Stimulated activated CD4-positive, alpha-beta T cell treated with anti-CD3 and anti-CD28 coated beads, Interleukin-1b, Interleukin-23, amount 100 ng/mL, for 4 hours (primary cell): Measurements from ENCODE around the gene SNRPA1.

ENCODE experiments used
- DNase-seq, 2 donors: peaks; one replicate each; pipeline ENCODE4 v3.0.0-alpha.2; 2020; ENCODE audit warnings: low read depth in 2 of 2

SNRPA1 gene

GRCh38 chr15:101242160-101242998 lies 52.7 kb downstream of the SNRPA1 start:
- DNase-seq: no peak

DNA sequence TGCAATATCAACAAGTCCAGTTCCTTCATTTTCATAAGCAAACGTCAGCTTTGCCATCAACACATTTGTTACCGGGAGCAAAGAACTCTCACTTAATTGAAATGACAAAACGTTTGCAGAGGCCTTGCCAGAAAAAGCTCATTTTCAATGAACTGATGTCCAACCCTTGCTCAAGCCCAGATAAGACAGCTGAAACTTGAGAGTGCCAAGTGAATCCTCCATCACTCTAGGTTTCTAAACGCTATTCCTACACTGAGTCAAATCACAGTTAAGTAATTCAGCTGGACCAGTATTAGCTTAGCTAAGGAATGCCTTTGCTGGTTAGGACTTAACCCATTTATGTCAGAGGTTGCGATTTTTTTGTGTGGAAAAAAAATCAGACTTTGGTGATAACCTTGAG lies 54.7 kb downstream of the SNRPA1 start:
- no peak for DNase-seq

DNA sequence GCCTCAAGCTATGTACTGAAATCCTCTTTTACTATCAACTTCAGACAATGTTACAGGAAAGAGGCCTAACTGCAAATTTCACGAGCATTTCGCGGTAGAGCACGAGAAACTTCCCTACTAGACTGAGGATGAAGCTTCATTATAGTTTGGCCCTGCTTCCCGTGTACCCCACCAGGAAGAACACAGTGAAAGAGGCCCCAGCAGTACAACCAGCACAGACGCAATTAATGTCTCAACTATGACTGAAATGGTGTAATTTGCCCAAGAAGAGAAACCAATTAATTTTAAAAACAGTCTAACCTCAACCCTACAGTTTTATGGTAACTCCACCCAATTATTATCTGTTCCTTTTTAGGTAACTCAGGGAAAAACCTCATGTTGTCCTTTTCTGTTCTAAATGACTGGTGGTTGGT lies 55.3 kb downstream of the SNRPA1 start:
- no peak for DNase-seq

DNA sequence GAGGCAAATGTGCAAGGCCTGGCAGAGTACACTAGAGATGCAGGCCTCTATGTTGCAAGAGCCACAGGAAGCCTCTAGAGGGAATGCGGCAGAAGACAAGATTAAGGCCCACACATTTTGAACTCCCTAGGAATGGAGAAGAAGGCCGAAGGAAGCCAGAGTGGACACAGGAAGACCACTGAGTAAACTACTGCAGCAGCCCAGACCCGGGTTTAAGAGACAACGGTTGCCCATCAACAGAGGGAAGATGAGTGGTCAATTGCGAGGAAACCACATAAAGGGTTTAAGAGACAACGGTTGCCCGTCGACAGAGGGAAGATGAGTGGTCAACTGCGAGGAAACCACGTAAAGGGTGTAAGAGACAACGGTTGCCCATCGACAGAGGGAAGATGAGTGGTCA lies 57.8 kb downstream of the SNRPA1 start:
- DNase-seq: no peak

DNA sequence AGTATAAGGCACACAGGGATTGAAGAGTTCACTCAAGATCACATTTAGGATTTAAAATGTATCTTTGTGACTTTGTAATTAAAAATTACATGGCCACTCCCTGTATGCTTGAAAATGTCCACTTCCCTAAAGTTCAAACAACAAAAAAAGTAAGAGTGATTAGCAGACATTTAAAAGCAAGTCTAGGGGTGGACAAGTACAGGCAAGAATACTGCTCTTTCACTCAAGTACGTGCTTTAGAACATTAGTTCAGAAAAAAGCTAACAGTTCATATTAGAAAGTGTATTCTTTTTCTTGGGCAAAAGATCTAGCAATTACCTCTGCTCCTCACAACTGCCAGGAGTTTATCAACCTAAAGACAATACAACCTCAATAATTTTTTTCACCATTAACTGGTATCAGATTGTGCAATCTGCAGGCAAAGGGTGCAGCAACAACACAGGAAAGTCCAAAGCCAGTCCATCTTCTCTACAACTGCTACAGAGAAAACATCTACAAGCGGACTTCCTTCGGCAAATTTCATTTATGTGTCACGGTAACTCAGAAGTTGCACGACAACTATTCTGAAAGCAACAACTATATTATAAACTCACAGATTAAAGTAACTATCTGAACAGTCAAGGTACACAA lies 61.3 kb downstream of the SNRPA1 start:
- DNase-seq: no peak

GRCh38 chr15:101232677-101233076 lies 62.4 kb downstream of the SNRPA1 start:
- no peak for DNase-seq
